Glomerular visceral epithelial cell (primary cell): ENCODE data around the gene TRIM41.
"Not testable (repeated sequence)": the region's sequence is repeated elsewhere in the genome, so short reads cannot be mapped to it uniquely, and the experiment has no call there.

Experiments
- DNase-seq: peaks from one replicate; pipeline ENCODE4 v3.0.0-alpha.2; 2016; ENCODE audit errors: extremely low spot score

Gene TRIM41

DNA sequence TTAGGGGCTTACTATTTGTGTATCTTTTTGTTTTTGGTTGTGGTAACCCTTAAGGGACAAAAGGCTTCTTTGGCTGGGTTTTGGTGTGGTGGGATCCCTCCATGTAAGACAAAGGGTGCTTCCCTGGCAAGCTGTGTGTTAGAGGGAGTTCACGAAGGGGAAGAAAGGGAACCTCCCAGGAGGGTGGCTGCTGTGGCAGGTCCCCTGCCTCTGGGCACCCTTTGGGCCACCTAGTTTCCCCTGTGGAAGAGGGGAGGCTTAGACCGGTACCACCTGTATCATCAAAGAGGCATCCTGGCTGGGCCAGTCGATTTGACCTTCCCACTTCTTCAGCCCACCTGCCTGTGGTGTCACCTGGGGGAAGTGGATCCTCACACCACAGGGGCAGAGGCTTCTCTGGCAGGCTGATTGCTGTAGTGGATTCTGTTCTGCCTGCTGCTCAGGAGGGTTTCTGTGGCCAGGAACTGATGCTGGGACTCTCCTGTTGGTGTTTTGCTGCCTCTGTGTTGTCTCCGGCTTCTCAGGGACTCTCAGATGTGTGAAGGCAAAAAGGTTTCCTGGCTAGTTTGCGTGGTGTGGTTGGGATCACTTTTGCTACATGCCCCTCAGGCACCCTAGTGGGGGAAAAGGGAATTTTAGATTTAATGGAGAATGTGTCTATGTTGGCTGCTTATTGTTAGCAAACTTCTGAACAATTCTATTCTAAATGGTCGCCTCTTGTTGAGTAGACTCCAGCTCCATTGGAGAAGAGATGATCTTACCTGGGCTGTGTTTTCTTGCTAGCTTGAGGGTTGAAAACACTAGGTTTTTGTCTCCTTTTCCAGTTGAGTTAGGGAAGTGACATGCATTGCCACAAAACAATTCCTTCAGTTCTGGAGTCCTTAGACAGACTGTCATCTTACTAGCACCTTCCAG, 61.0 kb downstream of the TRIM41 start:
- not testable (repeated sequence) for DNase-seq
